ACC112 (cell line): ENCODE data around the gene NF1.

Experiments
- H2AFZ ChIP-seq: fragments of 200-600 bp; sonication (generic); one replicate; pipeline ENCODE4 v1.6.0; 2017; ENCODE audit warnings: antibody characterized with exemption, low read length; ENCODE audit not compliant: unreplicated experiment
- H3K27ac ChIP-seq: fragments of 200-600 bp; sonication (generic); 2 replicates; pipeline ENCODE4 v1.5.1; 2014; ENCODE audit warnings: low read depth, mild to moderate bottlenecking, antibody characterized with exemption, low read length, moderate library complexity
- H3K27me3 ChIP-seq: fragments of 200-600 bp; sonication (generic); 2 replicates; pipeline ENCODE4 v1.6.1; 2014; ENCODE audit warnings: mild to moderate bottlenecking, antibody characterized with exemption, low read length, moderate library complexity, mixed read lengths; ENCODE audit not compliant: insufficient read depth
- H3K36me3 ChIP-seq: fragments of 200-600 bp; sonication (generic); 2 replicates; pipeline ENCODE4 v1.6.1; 2016; ENCODE audit warnings: mild to moderate bottlenecking, antibody characterized with exemption, low read length, moderate library complexity, mixed read lengths; ENCODE audit not compliant: insufficient read depth
- H3K4me1 ChIP-seq: fragments of 200-600 bp; sonication (generic); one replicate; pipeline ENCODE4 v1.6.1; 2016; ENCODE audit warnings: low read length, mixed read lengths; ENCODE audit not compliant: insufficient read depth, unreplicated experiment, control insufficient read depth
- H3K4me3 ChIP-seq: fragments of 200-600 bp; sonication (generic); 2 replicates; pipeline ENCODE4 v1.5.1; 2014; ENCODE audit warnings: mild to moderate bottlenecking, low read depth, low read length
- H3K79me2 ChIP-seq: fragments of 200-600 bp; sonication (generic); one replicate; pipeline ENCODE4 v1.6.0; 2016; ENCODE audit warnings: low read length; ENCODE audit not compliant: control insufficient read depth, unreplicated experiment, insufficient read depth

The NF1 gene

GRCh38 chr17:31413874-31414549 lies 319.2 kb downstream of the NF1 start:
- Histone ChIP-seq H3K79me2 (no peaks in the 10 kb centered on the region), H3K27me3 (0 out of 2 replicates have a peak, but pooled peaks cover 10% of the 10 kb centered on the region), H3K4me1 (no peaks in the 10 kb centered on the region), H3K4me3 (no peak overlapping the region), H2AFZ (no peak overlapping the region), H3K27ac (no peak overlapping the region), H3K36me3 (no peaks in the 10 kb centered on the region)

- no peaks in the 10 kb centered on the region for H3K36me3 ChIP-seq
- H3K27ac ChIP-seq: no peak overlapping the region
- H3K79me2 ChIP-seq: no peaks in the 10 kb centered on the region
- H3K4me3 ChIP-seq: no peak overlapping the region
- no peak overlapping the region for H2AFZ ChIP-seq
- H3K4me1 ChIP-seq: no peaks in the 10 kb centered on the region
- H3K27me3 ChIP-seq: 0 out of 2 replicates have a peak, but pooled peaks cover 10% of the 10 kb centered on the region
Measured at GRCh38 chr17:31414550-31414918, 319.8 kb downstream of the NF1 start.

DNA sequence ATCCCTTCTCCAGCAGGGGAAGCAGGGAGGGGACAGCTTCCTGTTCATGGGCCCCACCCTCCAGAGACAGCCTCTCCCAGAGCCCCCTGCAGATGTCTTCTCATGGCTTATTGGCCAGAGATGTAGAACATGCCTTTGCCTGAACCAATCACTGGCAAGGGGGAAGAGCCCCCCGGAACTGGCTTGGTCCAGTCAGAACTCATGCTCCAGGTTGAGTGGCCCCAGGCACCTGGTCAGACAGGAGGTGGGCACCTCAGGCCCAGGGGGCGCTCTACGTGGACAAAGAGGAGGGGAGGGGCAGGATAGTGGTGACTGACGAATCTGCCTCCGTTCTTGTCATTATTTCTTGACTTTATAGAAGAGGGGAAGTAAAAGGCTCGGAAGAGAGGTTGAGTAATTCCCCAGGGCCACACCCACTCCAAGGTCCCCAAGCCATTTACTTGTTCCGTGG lies 320.3 kb downstream of the NF1 start:
- Histone ChIP-seq H3K79me2 (no peaks in the 10 kb centered on the region), H3K36me3 (no peaks in the 10 kb centered on the region), H3K4me1 (no peaks in the 10 kb centered on the region), H3K4me3 (no peak overlapping the region), H2AFZ (no peak overlapping the region), H3K27ac (no peak overlapping the region), H3K27me3 (0 out of 2 replicates have a peak, but pooled peaks cover 10% of the 10 kb centered on the region)

DNA sequence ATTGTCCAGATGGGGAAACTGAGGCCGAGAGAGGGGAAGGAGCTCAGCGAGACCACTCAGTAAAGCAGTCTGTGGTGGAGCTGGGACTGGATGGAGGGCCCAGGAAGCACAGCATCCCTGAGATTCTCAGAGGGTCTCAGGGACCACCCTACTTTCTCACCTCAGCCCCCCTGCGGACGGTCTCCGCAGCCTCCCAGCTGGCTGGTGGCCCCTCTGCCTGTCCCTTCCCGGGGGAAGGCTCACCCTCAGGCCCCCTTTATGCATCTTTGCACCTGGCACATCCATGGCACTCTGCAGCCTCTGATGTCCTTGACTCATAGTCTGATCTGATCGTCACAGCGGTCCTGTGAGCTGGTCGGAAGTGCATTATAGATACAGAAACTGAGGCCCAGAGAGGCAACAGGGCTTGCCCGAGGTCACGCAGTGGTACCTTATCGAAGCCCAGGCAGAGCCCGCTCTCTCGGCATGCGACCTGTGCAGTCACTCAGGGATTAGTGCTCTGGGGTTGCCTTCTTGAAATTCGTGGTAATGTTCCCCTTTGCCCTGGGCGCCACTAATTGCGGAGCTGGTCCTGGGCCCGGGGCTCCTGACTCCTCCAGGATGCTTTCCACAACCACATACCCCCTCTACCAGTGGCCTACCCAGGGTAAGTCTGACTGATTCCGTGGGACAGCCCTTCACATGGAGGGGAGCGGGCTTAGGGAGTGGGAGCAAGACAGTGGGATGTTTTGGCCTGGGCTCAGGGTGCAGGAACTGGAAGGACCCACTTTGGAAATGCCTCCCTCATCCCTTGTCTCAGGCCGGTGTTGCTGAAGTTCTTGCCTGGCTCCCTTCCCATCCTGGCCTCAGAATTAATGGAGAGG lies 321.1 kb downstream of the NF1 start:
- no peaks in the 10 kb centered on the region for H3K4me1 ChIP-seq
- no peaks in the 10 kb centered on the region for H3K79me2 ChIP-seq
- no peak overlapping the region for H3K4me3 ChIP-seq
- H3K27ac ChIP-seq: no peak overlapping the region
- H3K36me3 ChIP-seq: no peaks in the 10 kb centered on the region
- no peak overlapping the region for H2AFZ ChIP-seq
- H3K27me3 ChIP-seq: 0 out of 2 replicates have a peak, but pooled peaks cover 10% of the 10 kb centered on the region

DNA sequence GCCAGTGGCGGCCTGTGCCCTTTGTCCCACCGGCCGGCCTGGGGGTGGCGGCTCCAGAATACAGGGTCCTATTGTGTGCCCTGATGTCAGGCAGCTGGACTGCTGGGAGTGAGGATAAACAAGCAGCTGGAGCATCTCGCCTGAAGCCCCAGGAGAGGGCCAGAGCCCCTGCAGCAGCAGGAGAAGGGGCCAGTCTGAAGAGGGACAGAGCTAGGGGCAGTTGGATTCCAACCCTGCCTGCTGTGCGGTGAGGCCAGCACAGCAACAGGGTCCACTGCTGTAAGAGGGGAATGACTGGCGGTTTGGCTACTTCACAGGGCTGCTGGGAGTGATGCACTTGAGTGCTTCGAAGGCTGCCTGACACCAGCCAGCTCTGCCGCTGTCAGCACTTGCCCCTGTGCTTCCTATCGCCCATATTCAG lies 321.7 kb downstream of the NF1 start:
- no peaks in the 10 kb centered on the region for H3K79me2 ChIP-seq
- no peak overlapping the region for H3K4me3 ChIP-seq
- H3K27me3 ChIP-seq: 0 out of 2 replicates have a peak, but pooled peaks cover 10% of the 10 kb centered on the region
- H3K36me3 ChIP-seq: no peaks in the 10 kb centered on the region
- no peak overlapping the region for H2AFZ ChIP-seq
- H3K27ac ChIP-seq: no peak overlapping the region
- no peaks in the 10 kb centered on the region for H3K4me1 ChIP-seq

- no peaks in the 10 kb centered on the region for H3K4me1 ChIP-seq
- no peak overlapping the region for H3K4me3 ChIP-seq
- no peak overlapping the region for H3K27ac ChIP-seq
- H3K36me3 ChIP-seq: no peaks in the 10 kb centered on the region
- H3K27me3 ChIP-seq: peaks cover 8% of the 10 kb centered on the region
- H3K79me2 ChIP-seq: no peaks in the 10 kb centered on the region
- no peak overlapping the region for H2AFZ ChIP-seq
Measured at GRCh38 chr17:31417051-31417792, 322.4 kb downstream of the NF1 start.

- H3K27me3 ChIP-seq: peaks cover 12% of the 10 kb centered on the region
- no peak overlapping the region for H3K27ac ChIP-seq
- H3K79me2 ChIP-seq: no peaks in the 10 kb centered on the region
- H2AFZ ChIP-seq: no peak overlapping the region
- no peak overlapping the region for H3K4me3 ChIP-seq
- H3K4me1 ChIP-seq: no peaks in the 10 kb centered on the region
- H3K36me3 ChIP-seq: no peaks in the 10 kb centered on the region
Measured at GRCh38 chr17:31418773-31419350, 324.1 kb downstream of the NF1 start.

- no peaks in the 10 kb centered on the region for H3K79me2 ChIP-seq
- no peak overlapping the region for H3K27ac ChIP-seq
- H2AFZ ChIP-seq: no peak overlapping the region
- H3K36me3 ChIP-seq: no peaks in the 10 kb centered on the region
- H3K27me3 ChIP-seq: peaks cover 12% of the 10 kb centered on the region
- no peaks in the 10 kb centered on the region for H3K4me1 ChIP-seq
- H3K4me3 ChIP-seq: no peak overlapping the region
Measured at GRCh38 chr17:31422443-31422842, 327.7 kb downstream of the NF1 start.

- H3K27ac ChIP-seq: no peak overlapping the region
- no peaks in the 10 kb centered on the region for H3K36me3 ChIP-seq
- H3K79me2 ChIP-seq: no peaks in the 10 kb centered on the region
- no peaks in the 10 kb centered on the region for H3K4me1 ChIP-seq
- H3K27me3 ChIP-seq: peaks cover 24% of the 10 kb centered on the region
- H3K4me3 ChIP-seq: no peak overlapping the region
- no peak overlapping the region for H2AFZ ChIP-seq
Measured at GRCh38 chr17:31424944-31425281, 330.1 kb downstream of the NF1 start.

- no peak overlapping the region for H3K27ac ChIP-seq
- no peaks in the 10 kb centered on the region for H3K4me1 ChIP-seq
- H2AFZ ChIP-seq: no peak overlapping the region
- H3K4me3 ChIP-seq: no peak overlapping the region
- H3K79me2 ChIP-seq: no peaks in the 10 kb centered on the region
- H3K27me3 ChIP-seq: peaks cover 27% of the 10 kb centered on the region
- H3K36me3 ChIP-seq: no peaks in the 10 kb centered on the region
Measured at GRCh38 chr17:31425282-31426040, 330.7 kb downstream of the NF1 start.
